Heart right ventricle (tissue), 16 donors: Measurements from ENCODE around the gene ETDB. TPM values are rescaled to one million over a fixed set of nuclear protein-coding genes. Genes with fewer than 3 reads are reported as not detected.
A peak's percentile ranks its signal among the peaks of the same experiment; 100 is the strongest.

Source experiments
- ATAC-seq, 8 donors: fragments of 200-7000 bp; cut with Tn5 transposase; one replicate each; pipeline ENCODE4 v1.9.1; 2020; ENCODE audit warnings: mild to moderate bottlenecking in 8 of 8, moderate library complexity in 8 of 8, moderate number of reproducible peaks in 1 of 8
- DNase-seq, 2 donors: peaks; one replicate each; pipeline ENCODE4 v3.0.0-alpha.2; 2020
- H3K27ac ChIP-seq, 10 donors: fragments of 200-600 bp; sonication (generic) in 2 of 10; one replicate each; pipeline versions ENCODE4 v1.5.0 to v1.8.0; 2020 to 2022; ENCODE audit warnings: mild to moderate bottlenecking in 3 of 10
- H3K27me3 ChIP-seq, 7 donors: fragments of 200-600 bp; one replicate each; pipeline ENCODE4 v1.8.0; 2021 to 2022; ENCODE audit warnings: mild to moderate bottlenecking in 2 of 7
- H3K36me3 ChIP-seq, 9 donors: fragments of 200-600 bp; sonication (generic) in 1 of 9; one replicate each; pipeline versions ENCODE4 v1.5.0 to v1.8.0; 2020 to 2022; ENCODE audit warnings: mild to moderate bottlenecking in 2 of 9
- H3K4me1 ChIP-seq, 9 donors: fragments of 200-600 bp; sonication (generic) in 1 of 9; one replicate each; pipeline versions ENCODE4 v1.5.0 to v1.8.0; 2020 to 2022; ENCODE audit warnings: mild to moderate bottlenecking in 4 of 9
- H3K4me3 ChIP-seq, 10 donors: fragments of 200-600 bp; sonication (generic) in 2 of 10; one replicate each; pipeline versions ENCODE4 v1.5.0 to v1.8.0; 2020 to 2022; ENCODE audit warnings: mild to moderate bottlenecking in 7 of 10, moderate library complexity in 2 of 10
- H3K9me3 ChIP-seq, 11 donors: fragments of 200-600 bp in 10 of 11; sonication (generic) in 2 of 11; one replicate each; pipeline versions ENCODE4 v1.5.0 to v1.8.0; 2013 to 2022; ENCODE audit warnings: mild to moderate bottlenecking in 2 of 11, control low read depth in 1 of 11, moderate library complexity in 1 of 11
- CTCF ChIP-seq, 9 donors: fragments of 200-600 bp; sonication (generic) in 2 of 9; IDR thresholded peaks; one replicate each; pipeline versions ENCODE4 v1.5.0 to v1.8.0; 2021 to 2022; ENCODE audit warnings: antibody characterized with exemption in 9 of 9, mild to moderate bottlenecking in 5 of 9, moderate library complexity in 1 of 9
- WGBS, 2 donors: extraction: QIAGEN DNeasy Blood & Tissue Kit; methylation state at CpG; one replicate each; pipeline ENCODE4 v1.1.7; 2013; ENCODE audit warnings: inconsistent platforms in 1 of 2; 5-methylcytosine and 5-hydroxymethylcytosine counted together
- intact Hi-C, 10 donors: fragments of 100-400 bp; cut with DNase I; formaldehyde crosslinking; loops; one replicate each; pipeline versions ENCODE4 v1.11.1 to v1.14.2; 2022
- polyA plus RNA-seq, 2 donors: library from polyadenylated mRNA; stranded (reverse); fragments of 200-250 nt; gene quantifications; one replicate each; pipeline ENCODE4 v1.2.3, GENCODE V29; 2013
- total RNA-seq, 10 donors: library from RNA; stranded (reverse); fragmentation: NEBNext Ultra II Directional in 3 of 10; extraction: Animal tissue kit (Norgen Biotek cat#: 25700) in 3 of 10; gene quantifications; one replicate each; pipeline versions ENCODE4 v1.2.1 to v1.2.4, GENCODE V29; 2021 to 2023
- donor health status: Arrhythmogenic right ventricular cardiomyopathy.
- donor health status: ischemic (EF 13 %, LVEDD 7.1; RV severe dilation, severe dysfunction).
- donor health status: healthy with polysubstance abuse.
- donor health status: DM: no; HTN: yes; CAD: no.
- donor health status: DM: no; HTN: no; CAD: no.
- donor health status: ischemic (EF 25% LVEDD 6.9; RV normal size, moderate dysfunction).
- donor health status: ischemic (EF 25% LVEDD 5.7; RV mildly dilated, moderate dysfunction).
- donor health status: healthy.
- donor health status: DM: yes; HTN: yes; CAD: no.
- donor health status: Ischemic cardiomyopathy.
- donor health status: ischemic (EF 35%, LVEDD 5.7; RV mildly dilated, moderate dysfunction).
- donor health status: nonischemic (EF 11% LVEDD 7.7; RV severe dilation, severe dysfunction).
- donor health status: DM: yes; HTN: yes; CAD: no.
- donor health status: PGD.
- donor health status: ischemic (EF 29% LVEDD 5.4; RV normal size, mild dysfunction).
- donor health status: nonischemic (EF 23%, LVEDD 6.1; RV moderate dilation, normal function).

The ETDB gene
- total and polyA plus RNA-seq, 12 donors, result not detected

- Histone ChIP-seq H3K9me3 (no peaks in the 10 kb centered on the region), H3K36me3 (no peaks in the 10 kb centered on the region), H3K27ac (no peak overlapping the region), H3K4me3 (no peak overlapping the region), H3K27me3 (peaks cover 0 to 44% (median 0%) of the 10 kb centered on the region in 7 donors), H3K4me1 (no peaks in the 10 kb centered on the region)
- WGBS, 2 donors, result 3 to 5% methylated on average over 4 of the region's 4 CpGs
- intact Hi-C loops, result loop anchor here in 6 of 10 donors (5.0 to 10.0 kb wide), 3 partner anchors 119 to 602 kb away; no protein-coding TSS in a partner anchor
- ATAC-seq, result peak in 5 of 8 donors; percentile 46 to 70 (median 54)
- DNase-seq, result peak in 1 of 2 donors; percentile 16
- TF ChIP-seq CTCF (IDR thresholded peaks at IDR 0.05), result peak; percentile 25 to 70 (median 60)
Observed at GRCh38 chrX:135086197-135086854, 34.0 kb downstream of the ETDB start.

- no peak overlapping the region for H3K4me3 ChIP-seq
- TF ChIP-seq CTCF (IDR thresholded peaks at IDR 0.05), result no peak
- no peaks in the 10 kb centered on the region for H3K36me3 ChIP-seq
- no peaks in the 10 kb centered on the region for H3K4me1 ChIP-seq
- H3K9me3 ChIP-seq, result no peaks in the 10 kb centered on the region
- no peak for ATAC-seq
- WGBS, 2 donors, result 78 to 81% methylated on average over 2 of the region's 2 CpGs
- DNase-seq, result no peak
- peaks cover 0 to 72% (median 0%) of the 10 kb centered on the region in 7 donors for H3K27me3 ChIP-seq
- no peak overlapping the region for H3K27ac ChIP-seq
- intact Hi-C loops, result loop anchor here in 2 of 10 donors (10.0 kb wide), 2 partner anchors 117 to 597 kb away; no protein-coding TSS in a partner anchor
Observed at GRCh38 chrX:135081693-135082404, 38.5 kb downstream of the ETDB start.

Other genes starting within 250 kb of the ETDB start
- 10 to 100 TPM; 18.8 to 35.6 (median 26.8) TPM for gene MOSPD1, start 205.3 kb downstream of the ETDB start, total RNA-seq
- gene MOSPD1, start 205.3 kb downstream of the ETDB start, polyA plus RNA-seq, result 10 to 100 TPM in 1 of 2 donors, 1 to 10 TPM in 1; 7.8 to 16.2 TPM
- 1 to 10 TPM; 3.7 to 7.4 (median 6.4) TPM for gene SMIM10, start 129.5 kb downstream of the ETDB start, total RNA-seq
- gene SMIM10, start 129.5 kb downstream of the ETDB start, polyA plus RNA-seq, result 10 to 100 TPM in 1 of 2 donors, 1 to 10 TPM in 1; 6.8 to 15.0 TPM
- 10 to 100 TPM; 11.7 to 19.7 (median 14.9) TPM for gene RTL8B, start 98.0 kb downstream of the ETDB start, total RNA-seq
- 10 to 100 TPM; 14.7 to 23.6 TPM for gene RTL8B, start 98.0 kb downstream of the ETDB start, polyA plus RNA-seq
- gene RTL8C, start 88.2 kb downstream of the ETDB start, total RNA-seq, result 100 to 1,000 TPM; 289 to 354 (median 298) TPM
- 100 to 1,000 TPM; 388 to 485 TPM for gene RTL8C, start 88.2 kb downstream of the ETDB start, polyA plus RNA-seq
- gene RTL8A, start 68.4 kb downstream of the ETDB start, total RNA-seq, result 10 to 100 TPM; 22.1 to 44.0 (median 28.8) TPM
- 100 to 1,000 TPM; 105 to 108 TPM for gene RTL8A, start 68.4 kb downstream of the ETDB start, polyA plus RNA-seq
- 1 to 10 TPM; 1.8 to 4.0 (median 3.0) TPM for gene SMIM10L2B, start 21.8 kb downstream of the ETDB start, total RNA-seq
- gene SMIM10L2B, start 21.8 kb downstream of the ETDB start, polyA plus RNA-seq, result 1 to 10 TPM; 1.2 to 2.1 TPM
- gene CT55, start 50.9 kb upstream of the ETDB start, total RNA-seq, result not detected
- gene CT55, start 50.9 kb upstream of the ETDB start, polyA plus RNA-seq, result not detected
- gene ETDA, start 131.5 kb upstream of the ETDB start, total RNA-seq, result not detected
- gene ETDA, start 131.5 kb upstream of the ETDB start, polyA plus RNA-seq, result not detected
- not detected for gene ETDC, start 189.0 kb upstream of the ETDB start, total RNA-seq
- not detected for gene ETDC, start 189.0 kb upstream of the ETDB start, polyA plus RNA-seq
- gene ZNF75D, start 223.6 kb upstream of the ETDB start, total RNA-seq, result 1 to 10 TPM; 2.7 to 6.9 (median 3.4) TPM
- gene ZNF75D, start 223.6 kb upstream of the ETDB start, polyA plus RNA-seq, result 1 to 10 TPM; 3.6 to 7.8 TPM
- gene ZNF449, start 224.3 kb upstream of the ETDB start, total RNA-seq, result 1 to 10 TPM; 3.6 to 6.4 (median 5.2) TPM
- 1 to 10 TPM; 1.7 to 7.5 TPM for gene ZNF449, start 224.3 kb upstream of the ETDB start, polyA plus RNA-seq